Breast epithelium (tissue), 4 donors: ENCODE data around the gene ABR. TPM values are rescaled to one million over a fixed set of nuclear protein-coding genes. Genes with fewer than 3 reads are reported as not detected.

ENCODE experiments used
- DNase-seq, 2 donors: peaks; one replicate each; pipeline ENCODE4 v3.0.0-alpha.2; 2019; ENCODE audit warnings: low spot score in 2 of 2
- H3K27ac ChIP-seq, 2 donors: fragments of 200-600 bp; sonication (generic) in 1 of 2; one replicate each; pipeline ENCODE4 v1.5.1; 2016 to 2019; ENCODE audit warnings: mild to moderate bottlenecking in 1 of 2
- H3K27me3 ChIP-seq, 2 donors: fragments of 200-600 bp; sonication (generic) in 1 of 2; one replicate each; pipeline versions ENCODE4 v1.5.1 to v1.6.0; 2017 to 2019; ENCODE audit warnings: control low read depth in 1 of 2, mild to moderate bottlenecking in 1 of 2
- H3K36me3 ChIP-seq: fragments of 200-600 bp; one replicate; pipeline ENCODE4 v1.5.1; 2019
- H3K4me1 ChIP-seq, 2 donors: fragments of 200-600 bp; sonication (generic); one replicate each; pipeline ENCODE4 v1.5.1; 2016 to 2019; ENCODE audit warnings: control low read depth in 1 of 2
- H3K4me3 ChIP-seq, 3 donors: fragments of 200-600 bp; sonication (generic); 1 replicate in 2 of 3; 2 replicates in 1 of 3; pipeline ENCODE4 v1.5.1; 2016 to 2019; ENCODE audit warnings: mild to moderate bottlenecking in 3 of 3, moderate library complexity in 2 of 3
- H3K9me3 ChIP-seq, 2 donors: fragments of 200-600 bp; sonication (generic) in 1 of 2; one replicate each; pipeline ENCODE4 v1.5.1; 2016 to 2019; ENCODE audit warnings: control low read depth in 1 of 2
- POLR2A ChIP-seq: fragments of 450-650 bp; IDR thresholded peaks from one replicate; pipeline ENCODE4 v1.6.1; 2016; ENCODE audit warnings: antibody characterized with exemption, mild to moderate bottlenecking, moderate library complexity
- POLR2AphosphoS5 ChIP-seq, 3 donors: sonication (generic); formaldehyde crosslinking; IDR thresholded peaks; one replicate each; pipeline ENCODE4 v1.6.1; 2017; ENCODE audit warnings: antibody characterized with exemption in 3 of 3
- intact Hi-C: fragments of 100-400 bp; cut with DNase I; formaldehyde crosslinking; loops from one replicate; pipeline ENCODE4 v1.15.1; 2023; ENCODE audit warnings: low total_unique reads
- total RNA-seq, 3 donors: library from RNA; depleted of rRNA; stranded (reverse); fragments of >200 nt; gene quantifications; one replicate each; pipeline ENCODE4 v1.1.0, GENCODE V29; 2016
- TF ChIP-seq, protein P1 (sequence below), 3 donors: fragments of 450-650 bp; IDR thresholded peaks; one replicate each; pipeline ENCODE4 v1.5.1; 2016 to 2017; ENCODE audit warnings: antibody characterized with exemption in 3 of 3, mild to moderate bottlenecking in 3 of 3, moderate library complexity in 3 of 3

ABR gene
- total RNA-seq, 3 donors from 2014 or later = 63.5 to 77.0 (median 75.0) TPM

- H3K27ac ChIP-seq = no peak overlapping the region
- H3K9me3 ChIP-seq = no peaks in the 10 kb centered on the region
- H3K27me3 ChIP-seq = no peaks in the 10 kb centered on the region
- DNase-seq = no peak
- H3K4me1 ChIP-seq = no peaks in the 10 kb centered on the region
- TF ChIP-seq POLR2AphosphoS5 (IDR thresholded peaks at IDR 0.05) (no peak), POLR2A (no peak)
- TF ChIP-seq, protein P1, sequence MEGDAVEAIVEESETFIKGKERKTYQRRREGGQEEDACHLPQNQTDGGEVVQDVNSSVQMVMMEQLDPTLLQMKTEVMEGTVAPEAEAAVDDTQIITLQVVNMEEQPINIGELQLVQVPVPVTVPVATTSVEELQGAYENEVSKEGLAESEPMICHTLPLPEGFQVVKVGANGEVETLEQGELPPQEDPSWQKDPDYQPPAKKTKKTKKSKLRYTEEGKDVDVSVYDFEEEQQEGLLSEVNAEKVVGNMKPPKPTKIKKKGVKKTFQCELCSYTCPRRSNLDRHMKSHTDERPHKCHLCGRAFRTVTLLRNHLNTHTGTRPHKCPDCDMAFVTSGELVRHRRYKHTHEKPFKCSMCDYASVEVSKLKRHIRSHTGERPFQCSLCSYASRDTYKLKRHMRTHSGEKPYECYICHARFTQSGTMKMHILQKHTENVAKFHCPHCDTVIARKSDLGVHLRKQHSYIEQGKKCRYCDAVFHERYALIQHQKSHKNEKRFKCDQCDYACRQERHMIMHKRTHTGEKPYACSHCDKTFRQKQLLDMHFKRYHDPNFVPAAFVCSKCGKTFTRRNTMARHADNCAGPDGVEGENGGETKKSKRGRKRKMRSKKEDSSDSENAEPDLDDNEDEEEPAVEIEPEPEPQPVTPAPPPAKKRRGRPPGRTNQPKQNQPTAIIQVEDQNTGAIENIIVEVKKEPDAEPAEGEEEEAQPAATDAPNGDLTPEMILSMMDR (IDR thresholded peaks at IDR 0.05) = no peak
- H3K4me3 ChIP-seq = no peak overlapping the region
- no peaks in the 10 kb centered on the region for H3K36me3 ChIP-seq
- intact Hi-C loops = no loop called here
Measured at GRCh38 chr17:964876-965275, 214.9 kb downstream of the ABR start.

GRCh38 chr17:962670-963069 is 217.1 kb downstream of the ABR start:
- Histone ChIP-seq H3K4me3 (no peak overlapping the region), H3K36me3 (no peaks in the 10 kb centered on the region), H3K9me3 (no peaks in the 10 kb centered on the region), H3K27ac (no peak overlapping the region), H3K27me3 (no peaks in the 10 kb centered on the region), H3K4me1 (no peaks in the 10 kb centered on the region)
- no peak for DNase-seq
- intact Hi-C loops = no loop called here
- TF ChIP-seq, protein P1 (IDR thresholded peaks at IDR 0.05) = no peak
- no peak for TF ChIP-seq POLR2AphosphoS5 (IDR thresholded peaks at IDR 0.05)
- no peak for TF ChIP-seq POLR2A

GRCh38 chr17:962166-962565 is 217.6 kb downstream of the ABR start:
- Histone ChIP-seq H3K9me3 (no peaks in the 10 kb centered on the region), H3K4me3 (no peak overlapping the region), H3K36me3 (no peaks in the 10 kb centered on the region), H3K27ac (no peak overlapping the region), H3K27me3 (no peaks in the 10 kb centered on the region), H3K4me1 (no peaks in the 10 kb centered on the region)
- TF ChIP-seq POLR2AphosphoS5 (IDR thresholded peaks at IDR 0.05) (no peak), POLR2A (no peak)
- TF ChIP-seq, protein P1 (IDR thresholded peaks at IDR 0.05) = no peak
- intact Hi-C loops = no loop called here
- no peak for DNase-seq

- Histone ChIP-seq H3K27ac (no peak overlapping the region), H3K4me1 (no peaks in the 10 kb centered on the region), H3K36me3 (no peaks in the 10 kb centered on the region), H3K4me3 (no peak overlapping the region), H3K9me3 (no peaks in the 10 kb centered on the region), H3K27me3 (no peaks in the 10 kb centered on the region)
- DNase-seq = no peak
- TF ChIP-seq, protein P1 (IDR thresholded peaks at IDR 0.05) = no peak
- TF ChIP-seq POLR2AphosphoS5 (IDR thresholded peaks at IDR 0.05) = no peak
- intact Hi-C loops = no loop called here
Measured at GRCh38 chr17:958712-959451, 220.9 kb downstream of the ABR start.

DNA sequence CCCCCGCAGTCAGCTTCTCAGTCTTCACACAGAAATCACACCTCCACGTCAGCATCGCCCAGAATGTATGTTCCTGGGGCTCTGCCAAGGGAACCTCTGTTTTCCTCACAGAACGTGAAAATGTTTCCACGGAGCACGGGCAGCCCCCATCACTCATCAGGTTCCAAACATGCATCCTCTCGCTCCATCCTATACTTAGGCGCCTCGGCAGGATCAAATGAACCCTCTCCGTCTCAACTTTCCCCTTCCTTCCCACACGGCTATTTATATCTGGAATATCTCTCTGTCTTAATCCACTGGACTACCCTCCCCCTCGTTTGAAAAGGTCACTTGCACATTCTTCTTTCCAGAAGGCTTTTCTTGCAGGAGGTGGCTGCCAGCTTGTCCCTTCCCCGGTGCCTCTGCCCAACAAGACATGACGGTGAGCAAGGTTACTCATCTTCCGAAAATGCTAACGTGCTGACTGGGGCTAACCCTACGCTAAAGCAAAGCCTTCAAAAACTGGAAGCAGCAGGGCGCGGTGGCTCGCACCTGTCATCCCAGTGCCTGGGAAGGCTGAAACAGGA is 221.8 kb downstream of the ABR start:
- no peak for DNase-seq
- Histone ChIP-seq H3K4me1 (no peaks in the 10 kb centered on the region), H3K4me3 (no peak overlapping the region), H3K27me3 (no peaks in the 10 kb centered on the region), H3K9me3 (no peaks in the 10 kb centered on the region), H3K27ac (no peak overlapping the region), H3K36me3 (no peaks in the 10 kb centered on the region)
- TF ChIP-seq POLR2AphosphoS5 (IDR thresholded peaks at IDR 0.05) (no peak), POLR2A (no peak)
- TF ChIP-seq, protein P1 (IDR thresholded peaks at IDR 0.05) = no peak
- intact Hi-C loops = no loop called here
